Measurements from ENCODE around the gene LYL1.

DNA sequence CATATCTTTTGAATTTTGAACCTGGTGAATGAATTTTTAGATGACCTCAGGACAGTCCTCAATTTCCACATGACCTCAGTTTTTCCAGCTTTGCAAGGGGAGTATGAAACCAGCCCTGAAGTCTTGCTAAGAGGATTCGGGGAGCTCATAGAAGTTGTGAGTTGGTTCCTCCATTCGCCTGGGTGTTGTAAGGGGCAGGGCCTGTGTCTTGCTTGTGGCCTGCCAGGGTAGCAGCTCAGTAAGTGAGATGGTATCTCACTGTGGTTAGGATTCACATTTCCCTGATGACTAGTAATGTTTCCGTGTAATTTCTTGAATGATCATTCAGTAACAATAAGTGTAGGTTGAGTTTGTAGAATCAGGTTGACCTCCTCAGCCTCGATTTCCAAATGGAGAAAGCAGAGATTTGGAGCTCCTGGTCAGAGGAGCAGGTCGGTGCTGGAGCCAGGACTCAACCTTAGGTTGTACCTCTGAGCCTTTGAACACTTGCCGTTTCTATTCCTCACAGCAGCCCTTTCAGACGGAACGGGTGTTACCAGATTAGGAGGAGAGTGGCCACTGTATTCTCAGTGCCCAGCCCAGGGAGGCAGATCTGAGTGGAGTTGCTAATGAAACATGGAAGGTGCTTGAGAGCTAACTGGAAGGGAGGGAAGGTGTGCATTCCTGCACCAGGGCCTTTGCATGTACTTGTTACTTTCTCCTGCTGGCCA, 30.0 kb upstream of the LYL1 start:
- TF ChIP-seq ARNT (IDR thresholded peaks at IDR 0.05) (no peak), NR1H2 (CRISPR knock-in tag; IDR thresholded peaks at IDR 0.05; ENCODE audit: borderline replicate concordance, low read depth) (no peak), POLR2A (IDR thresholded peaks at IDR 0.05; ENCODE audit: insufficient read depth in 1 of 2, low read depth in 2 of 2, low read length in 2 of 2) (no peak), POLR2AphosphoS5 (IDR thresholded peaks at IDR 0.05; ENCODE audit: low read depth, low read length) (no peak), EZH2 (conservative IDR thresholded peaks at IDR 0.05; ENCODE audit: low read depth, low read length) (no peak), ZNF768 (CRISPR knock-in tag; IDR thresholded peaks at IDR 0.05) (no peak), SIN3A (IDR thresholded peaks at IDR 0.05; ENCODE audit: borderline replicate concordance, low read depth, low read length) (no peak), HNRNPH1 (optimal IDR thresholded peaks at IDR 0.05; ENCODE audit: low read depth, low read length) (no peak)
